Upper lobe of left lung (tissue), 4 donors: ENCODE measurements around the gene DDX59.

ENCODE experiments used
- CTCF ChIP-seq, 6 experiments: fragments of 450-650 bp in 4 of 6; fragments of 200-600 bp in 2 of 6; sonication (generic) in 2 of 6; IDR thresholded peaks; one replicate each; pipeline ENCODE4 v1.5.1; 2016 to 2019; ENCODE audit warnings: antibody characterized with exemption in 6 of 6
- EP300 ChIP-seq, 4 donors: sonication (generic); formaldehyde crosslinking; IDR thresholded peaks; one replicate each; pipeline ENCODE4 v1.5.1; 2017; ENCODE audit warnings: antibody characterized with exemption in 4 of 4, control low read depth in 2 of 4
- POLR2A ChIP-seq, 4 donors: fragments of 450-650 bp; IDR thresholded peaks; one replicate each; pipeline ENCODE4 v1.5.1; 2016 to 2017; ENCODE audit warnings: antibody characterized with exemption in 4 of 4, mild to moderate bottlenecking in 2 of 4
- POLR2AphosphoS5 ChIP-seq, 2 donors: sonication (generic); formaldehyde crosslinking; IDR thresholded peaks; one replicate each; pipeline ENCODE4 v1.5.1; 2017; ENCODE audit warnings: antibody characterized with exemption in 2 of 2

GRCh38 chr1:200706111-200706814 lies 36.6 kb upstream of the DDX59 start:
- no peak for TF ChIP-seq POLR2A (IDR thresholded peaks at IDR 0.05)
- no peak for TF ChIP-seq CTCF (IDR thresholded peaks at IDR 0.05)
- TF ChIP-seq POLR2AphosphoS5 (IDR thresholded peaks at IDR 0.05): no peak
- no peak for TF ChIP-seq EP300 (IDR thresholded peaks at IDR 0.05)
